ENCODE data around the gene MRC2.

The MRC2 gene

GRCh38 chr17:62705156-62705777 is 77.8 kb downstream of the MRC2 start:
- DNase-seq: no peak

GRCh38 chr17:62705778-62706597 is 78.5 kb downstream of the MRC2 start:
- DNase-seq: no peak

- no peak for DNase-seq
These were observed 79.3 kb downstream of the MRC2 start for GRCh38 chr17:62706598-62707424.

GRCh38 chr17:62707425-62707739 is 79.9 kb downstream of the MRC2 start:
- DNase-seq: no peak

GRCh38 chr17:62708587-62708986 is 81.1 kb downstream of the MRC2 start:
- no peak for DNase-seq

GRCh38 chr17:62712171-62712581 is 84.7 kb downstream of the MRC2 start:
- DNase-seq: no peak

- no peak for DNase-seq
These were observed 85.8 kb downstream of the MRC2 start for GRCh38 chr17:62713086-62713881.

GRCh38 chr17:62714016-62714777 is 86.7 kb downstream of the MRC2 start:
- DNase-seq: no peak

- no peak for DNase-seq
These were observed 88.5 kb downstream of the MRC2 start for GRCh38 chr17:62715882-62716390.

- no peak for DNase-seq
These were observed 89.5 kb downstream of the MRC2 start for GRCh38 chr17:62716834-62717588.

GRCh38 chr17:62717589-62717855 is 90.1 kb downstream of the MRC2 start:
- no peak for DNase-seq

GRCh38 chr17:62717889-62718288 is 90.4 kb downstream of the MRC2 start:
- DNase-seq: no peak

- no peak for DNase-seq
These were observed 91.0 kb downstream of the MRC2 start for GRCh38 chr17:62718429-62718828.

GRCh38 chr17:62719586-62719985 is 92.1 kb downstream of the MRC2 start:
- no peak for DNase-seq

GRCh38 chr17:62720126-62720850 is 92.8 kb downstream of the MRC2 start:
- no peak for DNase-seq

- no peak for DNase-seq
These were observed 95.2 kb downstream of the MRC2 start for GRCh38 chr17:62722625-62723024.

- DNase-seq: no peak
These were observed 96.4 kb downstream of the MRC2 start for GRCh38 chr17:62723842-62724241.

- no peak for DNase-seq
These were observed 97.1 kb downstream of the MRC2 start for GRCh38 chr17:62724398-62725146.

- no peak for DNase-seq
These were observed 98.3 kb downstream of the MRC2 start for GRCh38 chr17:62725791-62726249.

Measured in SHP77 treated with DMSO at 0.1 percent for 48 hours (cell line).